GM12875 (cell line): ENCODE results near the gene PPP1R12C.

Source experiments
- H3K4me3 ChIP-seq: one replicate; pipeline ENCODE4 v1.5.1; 2011; ENCODE audit warnings: low read depth, low read length, control low read depth
- CTCF ChIP-seq: IDR thresholded peaks from 2 replicates; pipeline ENCODE4 v1.5.1; 2011; ENCODE audit warnings: low read depth, mild to moderate bottlenecking, control low read depth, inconsistent platforms, low read length, moderate library complexity, borderline replicate concordance; ENCODE audit not compliant: insufficient read depth

Gene PPP1R12C

GRCh38 chr19:55092423-55093318, 24.8 kb downstream of the PPP1R12C start:
- H3K4me3 ChIP-seq = no peak overlapping the region
- TF ChIP-seq CTCF = no peak

GRCh38 chr19:55091955-55092354, 25.5 kb downstream of the PPP1R12C start:
- H3K4me3 ChIP-seq = no peak overlapping the region
- TF ChIP-seq CTCF = no peak

- no peak overlapping the region for H3K4me3 ChIP-seq
- TF ChIP-seq CTCF = no peak
These were observed 26.1 kb downstream of the PPP1R12C start for GRCh38 chr19:55091126-55091910.

- TF ChIP-seq CTCF = no peak
- H3K4me3 ChIP-seq = no peak overlapping the region
These were observed 26.9 kb downstream of the PPP1R12C start for GRCh38 chr19:55090564-55090963.

GRCh38 chr19:55089342-55089944, 28.0 kb downstream of the PPP1R12C start:
- no peak overlapping the region for H3K4me3 ChIP-seq
- TF ChIP-seq CTCF = no peak

- TF ChIP-seq CTCF = peak; percentile 65
- H3K4me3 ChIP-seq = no peak overlapping the region
These were observed 28.7 kb downstream of the PPP1R12C start for GRCh38 chr19:55088543-55089341.
